PC-9 (cell line): ENCODE data around the gene PRKCA. TPM values are rescaled to one million over a fixed set of nuclear protein-coding genes. Genes with fewer than 3 reads are reported as not detected.

Experiments used
- BruUV-seq: library from RNA; stranded (reverse); fragments of 400-500 nt; replicated peaks from 2 replicates; lab custom pipeline; 2021; lab: Mats Ljungman, UMichigan
- CTCF ChIA-PET: fragments of 300-600 bp; sonication (Branson Sonifier 250); formaldehyde crosslinking; loops from one replicate; lab custom pipeline; 2022; ENCODE audit warnings: antibody characterized with exemption; lab: Charles Lee
- POLR2A ChIA-PET: fragments of 300-600 bp; sonication (Branson Sonifier 250); formaldehyde crosslinking; loops from one replicate; lab custom pipeline; 2022; ENCODE audit warnings: antibody characterized with exemption; ENCODE audit not compliant: unreplicated experiment; lab: Charles Lee
- DNase-seq, 2 experiments: peaks; one replicate each; pipeline versions ENCODE4 v3.0.0 to v3.0.0-alpha.2; 2015 to 2022; ENCODE audit warnings: mixed read lengths in 1 of 2
- H2AFZ ChIP-seq: fragments of 200-600 bp; sonication (generic); 2 replicates; pipeline ENCODE4 v1.8.1; 2017; ENCODE audit warnings: antibody characterized with exemption
- H3F3A ChIP-seq: fragments of 200-600 bp; sonication (generic); 2 replicates; pipeline ENCODE4 v1.8.1; 2017; ENCODE audit warnings: antibody characterized with exemption, mild to moderate bottlenecking, low read depth; ENCODE audit not compliant: insufficient read depth
- H3K27ac ChIP-seq: fragments of 200-600 bp; sonication (generic); 2 replicates; pipeline ENCODE4 v1.6.1; 2016; ENCODE audit warnings: mixed run types
- H3K27me3 ChIP-seq: fragments of 200-600 bp; sonication (generic); 2 replicates; pipeline ENCODE4 v1.6.1; 2016; ENCODE audit warnings: low read depth, mixed run types; ENCODE audit not compliant: insufficient read depth
- H3K36me3 ChIP-seq: fragments of 200-600 bp; sonication (generic); 2 replicates; pipeline ENCODE4 v1.6.1; 2016; ENCODE audit warnings: low read depth, mixed run types
- H3K4me1 ChIP-seq: fragments of 200-600 bp; sonication (generic); replicated peaks from 2 replicates; pipeline ENCODE4 v1.6.1; 2016; ENCODE audit warnings: mixed run types; ENCODE audit not compliant: insufficient read depth
- H3K4me2 ChIP-seq: fragments of 200-600 bp; sonication (generic); 2 replicates; pipeline ENCODE4 v1.6.1; 2017; ENCODE audit warnings: mixed run types
- H3K4me3 ChIP-seq: fragments of 200-600 bp; sonication (generic); 2 replicates; pipeline ENCODE4 v1.6.1; 2016; ENCODE audit warnings: mixed run types
- H3K79me2 ChIP-seq: fragments of 200-600 bp; sonication (generic); 2 replicates; pipeline ENCODE4 v1.6.1; 2017; ENCODE audit warnings: low read depth, mixed run types
- H3K9me2 ChIP-seq: fragments of 200-600 bp; sonication (generic); 2 replicates; pipeline ENCODE4 v1.8.1; 2017; ENCODE audit warnings: mild to moderate bottlenecking; ENCODE audit not compliant: insufficient read depth
- H3K9me3 ChIP-seq: fragments of 200-600 bp; sonication (generic); 2 replicates; pipeline ENCODE4 v1.8.1; 2016; ENCODE audit warnings: low read depth; ENCODE audit not compliant: insufficient read depth
- H4K20me1 ChIP-seq: fragments of 200-600 bp; sonication (generic); 2 replicates; pipeline ENCODE4 v1.8.1; 2017; ENCODE audit not compliant: insufficient read depth
- CTCF ChIP-seq: fragments of 200-600 bp; sonication (generic); conservative IDR thresholded peaks from 2 replicates; pipeline ENCODE4 v1.6.1; 2017; ENCODE audit warnings: mixed run types, antibody characterized with exemption, mild to moderate bottlenecking, moderate library complexity
- EZH2 ChIP-seq: fragments of 200-600 bp; sonication (generic); IDR thresholded peaks from 2 replicates; pipeline ENCODE4 v1.8.0; 2017; ENCODE audit warnings: antibody characterized with exemption, low read depth
- intact Hi-C: fragments of 100-400 bp; cut with micrococcal nuclease; formaldehyde crosslinking; loops from one replicate; pipeline ENCODE4 v1.10.0; 2022; ENCODE audit not compliant: unreplicated experiment
- total RNA-seq: library from RNA; stranded (reverse); gene quantifications from 2 replicates; pipeline ENCODE4 v1.2.3, GENCODE V29; 2021

PRKCA gene
- total RNA-seq, 1 experiment from 2014 or later, result 23.1 TPM

- BruUV-seq, result no TSS peak
- peaks cover 39% of the 10 kb centered on the region for H3F3A ChIP-seq
- no peak overlapping the region for H3K4me3 ChIP-seq
- DNase-seq, result no peak
- intact Hi-C loops, result loop anchor here (2.0 to 5.0 kb wide), 5 partner anchors 37 to 212 kb away; partner anchors contain the start of gene PRKCA
- 0 out of 2 replicates have a peak overlapping the region, but pooled peaks have one; percentile 77 for H3K4me2 ChIP-seq
- H3K36me3 ChIP-seq, result no peaks in the 10 kb centered on the region
- H3K9me3 ChIP-seq, result no peaks in the 10 kb centered on the region
- H3K27ac ChIP-seq, result peak overlapping the region; percentile 94
- peaks cover 52% of the 10 kb centered on the region for H3K4me1 ChIP-seq
- ChIA-PET POLR2A (no interaction called here), CTCF (no interaction called here)
- peaks cover 39% of the 10 kb centered on the region for H3K79me2 ChIP-seq
- no peak overlapping the region for H2AFZ ChIP-seq
- no peaks in the 10 kb centered on the region for H3K27me3 ChIP-seq
- no peaks in the 10 kb centered on the region for H4K20me1 ChIP-seq
- no peak for TF ChIP-seq EZH2
- TF ChIP-seq CTCF, result no peak
- H3K9me2 ChIP-seq, result no peaks in the 10 kb centered on the region
Measured at GRCh38 chr17:66469461-66469860, 167.0 kb downstream of the PRKCA start.

- Histone ChIP-seq H4K20me1 (no peaks in the 10 kb centered on the region), H3F3A (peaks cover 42% of the 10 kb centered on the region), H3K36me3 (no peaks in the 10 kb centered on the region), H3K9me3 (no peaks in the 10 kb centered on the region), H2AFZ (no peak overlapping the region), H3K27me3 (no peaks in the 10 kb centered on the region), H3K4me2 (no peak overlapping the region), H3K27ac (no peak overlapping the region), H3K79me2 (peaks cover 35% of the 10 kb centered on the region), H3K9me2 (no peaks in the 10 kb centered on the region), H3K4me3 (no peak overlapping the region), H3K4me1 (peaks cover 53% of the 10 kb centered on the region)
- ChIA-PET POLR2A (no interaction called here), CTCF (no interaction called here)
- no TSS peak for BruUV-seq
- intact Hi-C loops, result loop anchor here (2.0 to 5.0 kb wide), 5 partner anchors 37 to 213 kb away; partner anchors contain the start of gene PRKCA
- TF ChIP-seq EZH2 (no peak), CTCF (no peak)
- no peak for DNase-seq
Measured at GRCh38 chr17:66469890-66470289, 167.5 kb downstream of the PRKCA start.

GRCh38 chr17:66472123-66472522, 169.7 kb downstream of the PRKCA start:
- Histone ChIP-seq H2AFZ (no peak overlapping the region), H3F3A (peaks cover 24% of the 10 kb centered on the region; the same call in 1 of the 2 replicates), H3K4me3 (no peak overlapping the region), H3K9me2 (no peaks in the 10 kb centered on the region), H3K9me3 (no peaks in the 10 kb centered on the region), H4K20me1 (no peaks in the 10 kb centered on the region), H3K36me3 (no peaks in the 10 kb centered on the region), H3K79me2 (peaks cover 32% of the 10 kb centered on the region), H3K27me3 (no peaks in the 10 kb centered on the region), H3K4me2 (no peak overlapping the region), H3K4me1 (peaks cover 40% of the 10 kb centered on the region), H3K27ac (no peak overlapping the region)
- intact Hi-C loops, result no loop called here
- TF ChIP-seq EZH2, result no peak
- no peak for TF ChIP-seq CTCF
- no TSS peak for BruUV-seq
- DNase-seq, result no peak
- CTCF ChIA-PET, result no interaction called here
- POLR2A ChIA-PET, result no interaction called here
